HUES64 (cell line): Measurements from ENCODE around the gene G6PD.

Experiments
- H3K27ac ChIP-seq: 2 replicates; pipeline ENCODE4 v1.7.0; 2013; ENCODE audit warnings: low read depth, low read length, inconsistent platforms
- H3K27me3 ChIP-seq: 2 replicates; pipeline ENCODE4 v1.6.1; 2013; ENCODE audit warnings: mild to moderate bottlenecking, low read length; ENCODE audit not compliant: insufficient read depth
- H3K36me3 ChIP-seq: 2 replicates; pipeline ENCODE4 v1.6.1; 2013; ENCODE audit warnings: mild to moderate bottlenecking, low read length; ENCODE audit not compliant: insufficient read depth
- H3K4me1 ChIP-seq: 2 replicates; pipeline ENCODE4 v1.6.1; 2013; ENCODE audit warnings: mild to moderate bottlenecking, low read length, moderate library complexity; ENCODE audit not compliant: insufficient read depth
- H3K4me3 ChIP-seq: 2 replicates; pipeline ENCODE4 v1.5.1; 2013; ENCODE audit warnings: mild to moderate bottlenecking, low read length, moderate library complexity
- H3K9ac ChIP-seq: 2 replicates; pipeline ENCODE4 v1.6.1; 2013; ENCODE audit warnings: mild to moderate bottlenecking, low read depth, low read length
- H3K9me3 ChIP-seq: 2 replicates; pipeline ENCODE4 v1.6.1; 2013; ENCODE audit warnings: low read depth, low read length; ENCODE audit not compliant: insufficient read depth
- WGBS: fragments of 150-250, 120-280 bp; methylation state at CpG from one replicate; pipeline ENCODE4 v1.1.7; 2013; ENCODE audit warnings: missing lambda C conversion rate; 5-methylcytosine and 5-hydroxymethylcytosine counted together

Gene G6PD

DNA sequence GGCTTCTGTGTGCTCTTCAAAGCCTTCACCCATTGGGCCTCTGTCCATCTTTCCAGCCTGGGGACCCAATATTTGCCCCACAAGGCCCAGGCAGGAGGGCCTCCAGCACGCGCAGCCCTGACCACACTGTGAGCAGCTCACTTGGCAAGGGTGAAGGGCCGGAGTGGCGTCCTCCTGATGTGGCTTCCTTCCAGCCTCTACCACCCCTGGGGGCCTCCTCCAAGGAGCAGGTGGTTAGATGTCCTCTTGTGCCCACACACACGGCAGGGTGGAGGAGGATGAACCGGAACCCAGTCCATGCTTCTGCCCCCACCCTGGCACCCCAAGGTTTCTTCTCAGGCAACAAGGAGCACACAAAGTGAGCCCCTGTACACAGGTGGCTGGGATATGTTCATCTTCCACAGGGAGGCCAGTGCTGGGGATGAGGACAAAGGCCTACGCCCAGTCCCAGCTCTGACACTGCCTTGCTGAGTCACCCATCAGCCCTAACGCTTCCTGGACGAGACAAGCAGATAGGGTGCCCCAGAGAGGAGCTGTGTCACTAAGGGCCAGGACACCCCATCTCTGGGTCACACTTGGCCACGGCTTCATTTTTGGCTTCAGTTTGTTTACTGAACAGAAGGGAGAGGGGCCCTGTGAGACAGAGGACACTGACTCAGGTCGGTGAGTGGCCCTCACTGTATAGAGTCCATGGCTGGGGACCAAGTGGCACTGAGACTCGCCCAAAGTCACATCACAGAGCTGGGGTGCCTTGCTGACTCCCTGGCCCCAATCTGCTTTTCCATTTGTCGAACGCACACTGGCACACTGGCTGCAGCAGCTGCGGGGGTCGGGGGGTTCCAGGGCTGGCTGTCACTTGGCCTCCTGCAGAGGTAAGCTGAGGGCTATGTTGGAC is 62.1 kb downstream of the G6PD start:
- Histone ChIP-seq H3K9me3 (no peaks in the 10 kb centered on the region), H3K27me3 (no peaks in the 10 kb centered on the region), H3K4me3 (no peak overlapping the region), H3K4me1 (no peaks in the 10 kb centered on the region), H3K36me3 (peaks cover 22% of the 10 kb centered on the region), H3K9ac (no peak overlapping the region), H3K27ac (no peak overlapping the region)
- WGBS, result 94% methylated on average over 16 of the region's 16 CpGs

DNA sequence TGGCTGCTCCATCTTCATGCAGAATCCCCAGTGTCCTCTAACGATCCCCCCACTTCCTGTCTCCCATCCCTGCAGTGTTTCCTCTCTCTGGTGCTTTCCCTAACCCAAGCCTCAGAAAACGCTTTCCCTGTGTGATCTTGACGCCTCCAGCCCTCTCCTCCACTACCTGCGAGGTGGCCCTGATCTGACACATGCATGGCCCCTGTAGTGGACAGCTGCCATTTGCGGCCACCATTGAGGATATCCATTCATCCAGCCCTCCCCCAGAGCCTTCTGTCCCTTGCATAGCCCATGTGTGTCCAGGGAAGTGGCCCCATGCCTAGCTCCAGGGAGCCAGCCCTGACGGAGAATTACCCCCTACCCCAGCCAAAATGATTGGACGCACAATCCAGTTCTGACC is 63.3 kb downstream of the G6PD start:
- H3K27me3 ChIP-seq, result no peaks in the 10 kb centered on the region
- H3K9me3 ChIP-seq, result no peaks in the 10 kb centered on the region
- H3K9ac ChIP-seq, result no peak overlapping the region
- 88% methylated on average over 6 of the region's 7 CpGs for WGBS
- H3K4me1 ChIP-seq, result no peaks in the 10 kb centered on the region
- H3K4me3 ChIP-seq, result no peak overlapping the region
- H3K27ac ChIP-seq, result no peak overlapping the region
- peaks cover 22% of the 10 kb centered on the region for H3K36me3 ChIP-seq

DNA sequence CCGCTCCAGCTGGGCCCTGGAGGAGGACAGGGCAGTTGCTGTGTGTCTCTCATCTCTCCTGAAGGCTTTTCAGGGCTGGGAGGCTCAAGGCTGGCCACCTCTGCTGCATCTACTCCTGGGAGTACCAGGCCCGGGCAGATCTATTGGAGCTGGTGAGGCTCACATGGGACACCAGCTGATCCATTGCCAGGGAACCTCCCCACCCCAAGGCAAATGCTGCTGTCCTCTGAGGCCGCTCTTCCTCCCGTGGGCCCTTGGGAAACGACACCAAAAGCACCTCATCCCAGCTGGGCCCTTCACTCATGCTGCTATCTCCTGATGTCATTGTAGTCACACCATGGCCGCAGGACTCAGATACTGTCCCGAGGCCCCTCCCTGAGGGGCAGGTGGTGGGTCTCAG is 63.9 kb downstream of the G6PD start:
- WGBS, result 91% methylated on average over 7 of the region's 7 CpGs

GRCh38 chrX:154481911-154482601 is 64.6 kb downstream of the G6PD start:
- no peak overlapping the region for H3K27ac ChIP-seq
- H3K9ac ChIP-seq, result no peak overlapping the region
- H3K4me3 ChIP-seq, result no peak overlapping the region
- 86% methylated on average over 12 of the region's 14 CpGs for WGBS
- no peaks in the 10 kb centered on the region for H3K27me3 ChIP-seq
- H3K4me1 ChIP-seq, result no peaks in the 10 kb centered on the region
- no peaks in the 10 kb centered on the region for H3K9me3 ChIP-seq
- peaks cover 22% of the 10 kb centered on the region for H3K36me3 ChIP-seq

More for the DNA sequence above, 63.9 kb downstream of the G6PD start:
- Histone ChIP-seq H3K9ac (no peak overlapping the region), H3K27ac (no peak overlapping the region), H3K36me3 (peaks cover 22% of the 10 kb centered on the region), H3K9me3 (no peaks in the 10 kb centered on the region), H3K4me3 (no peak overlapping the region), H3K27me3 (no peaks in the 10 kb centered on the region), H3K4me1 (no peaks in the 10 kb centered on the region)
